Retinal pigment epithelial cell (primary cell): ENCODE measurements around the gene ZNF560.
"Not testable (repeated sequence)": the region's sequence is repeated elsewhere in the genome, so short reads cannot be mapped to it uniquely, and the experiment has no call there.

ENCODE experiments used
- DNase-seq: peaks from one replicate; pipeline ENCODE4 v3.0.0-alpha.2; 2010; ENCODE audit warnings: low read depth
- H3K4me3 ChIP-seq: 2 replicates; pipeline ENCODE4 v1.5.1; 2011; ENCODE audit warnings: mild to moderate bottlenecking, low read length, control low read depth, moderate library complexity
- TF ChIP-seq, protein P1 (sequence below): conservative IDR thresholded peaks from 2 replicates; pipeline ENCODE4 v1.5.1; 2011; ENCODE audit warnings: low read depth, low read length, control low read depth, inconsistent platforms

The ZNF560 gene

DNA sequence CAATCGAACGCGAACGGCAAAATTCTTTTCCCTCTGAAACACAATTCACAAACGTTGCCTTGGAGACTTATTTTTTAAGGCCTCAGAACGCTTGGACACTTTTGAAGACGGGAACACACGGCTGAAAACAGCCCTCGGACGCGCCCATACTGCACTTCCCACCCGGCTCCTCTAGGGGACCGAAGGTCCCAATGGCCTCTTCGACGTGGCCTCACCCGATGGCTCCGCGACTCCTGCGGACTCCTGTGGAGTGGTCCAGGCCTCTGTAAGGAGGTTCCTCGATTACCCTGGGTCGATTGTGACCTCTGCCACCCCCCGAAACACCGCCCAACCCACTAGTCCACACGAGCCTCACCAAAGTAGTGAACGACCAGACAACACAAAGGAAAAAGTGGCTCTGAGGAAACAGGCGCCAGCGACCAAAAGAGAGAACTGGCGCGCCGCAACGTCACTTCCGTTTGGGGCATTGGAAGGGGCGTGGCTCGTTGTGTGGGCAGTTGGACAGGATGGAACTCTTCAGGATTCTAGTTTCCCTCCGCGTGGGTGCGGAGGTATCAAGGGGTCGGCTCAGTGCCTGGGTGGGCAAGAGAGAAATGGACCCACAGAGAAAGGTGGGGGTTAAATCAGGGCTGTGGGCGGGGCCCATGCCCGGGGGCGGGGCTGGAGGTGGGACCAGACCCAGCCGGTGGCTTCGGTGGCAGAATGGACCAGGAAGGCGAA is at the start of gene ZNF560:
Gene ZNF560, minus strand, starts transcription at position 434 of the 720 bp plus-strand sequence. CDS start 23,303 bp downstream, outside the sequence.
- TF ChIP-seq, protein P1, sequence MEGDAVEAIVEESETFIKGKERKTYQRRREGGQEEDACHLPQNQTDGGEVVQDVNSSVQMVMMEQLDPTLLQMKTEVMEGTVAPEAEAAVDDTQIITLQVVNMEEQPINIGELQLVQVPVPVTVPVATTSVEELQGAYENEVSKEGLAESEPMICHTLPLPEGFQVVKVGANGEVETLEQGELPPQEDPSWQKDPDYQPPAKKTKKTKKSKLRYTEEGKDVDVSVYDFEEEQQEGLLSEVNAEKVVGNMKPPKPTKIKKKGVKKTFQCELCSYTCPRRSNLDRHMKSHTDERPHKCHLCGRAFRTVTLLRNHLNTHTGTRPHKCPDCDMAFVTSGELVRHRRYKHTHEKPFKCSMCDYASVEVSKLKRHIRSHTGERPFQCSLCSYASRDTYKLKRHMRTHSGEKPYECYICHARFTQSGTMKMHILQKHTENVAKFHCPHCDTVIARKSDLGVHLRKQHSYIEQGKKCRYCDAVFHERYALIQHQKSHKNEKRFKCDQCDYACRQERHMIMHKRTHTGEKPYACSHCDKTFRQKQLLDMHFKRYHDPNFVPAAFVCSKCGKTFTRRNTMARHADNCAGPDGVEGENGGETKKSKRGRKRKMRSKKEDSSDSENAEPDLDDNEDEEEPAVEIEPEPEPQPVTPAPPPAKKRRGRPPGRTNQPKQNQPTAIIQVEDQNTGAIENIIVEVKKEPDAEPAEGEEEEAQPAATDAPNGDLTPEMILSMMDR, result no peak
- no peak within 1 kb of the TSS for H3K4me3 ChIP-seq
- DNase-seq, result no peak

DNA sequence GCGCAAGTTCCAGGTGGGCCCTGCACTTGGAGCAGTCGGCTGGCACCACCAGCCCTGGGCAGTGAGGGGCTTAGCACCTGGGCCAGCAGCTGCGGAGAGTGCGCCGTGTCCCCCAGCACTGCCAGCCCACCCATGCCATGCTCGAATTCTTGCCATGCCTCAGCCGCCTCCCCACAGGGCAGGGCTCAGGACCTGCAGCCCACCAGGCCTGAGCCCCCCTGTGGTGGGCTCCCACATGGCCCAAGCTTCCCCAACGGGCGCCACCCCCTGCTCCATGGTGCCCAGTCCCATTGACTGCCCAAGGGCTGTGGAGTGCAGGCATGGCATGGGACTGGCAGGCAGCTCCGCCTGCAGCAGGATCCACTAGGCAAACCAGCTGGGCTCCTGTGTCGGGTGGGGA is 49.5 kb upstream of the ZNF560 start:
- TF ChIP-seq, protein P1, result no peak
- no peak for DNase-seq
- no peak overlapping the region for H3K4me3 ChIP-seq

DNA sequence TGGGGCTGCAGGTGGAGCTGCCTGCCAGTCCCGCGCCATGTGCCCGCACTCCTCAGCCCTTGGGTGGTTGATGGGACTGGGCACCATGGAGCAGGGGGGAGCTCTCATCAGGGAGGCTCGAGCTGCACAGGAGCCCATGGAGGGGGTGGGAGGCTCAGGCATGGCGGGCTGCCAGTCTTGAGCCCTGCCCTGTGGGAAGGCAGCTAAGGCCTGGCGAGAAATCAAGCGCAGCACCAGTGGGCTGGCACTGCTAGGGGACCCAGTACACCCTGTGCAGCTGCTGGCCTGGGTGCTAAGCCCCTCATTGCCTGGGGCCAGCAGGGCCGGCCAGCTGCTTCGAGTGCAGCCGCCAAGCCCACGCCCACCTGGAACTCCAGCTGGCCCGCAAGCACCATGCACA is 42.9 kb upstream of the ZNF560 start:
- H3K4me3 ChIP-seq, DNase-seq: not testable (repeated sequence)

DNA sequence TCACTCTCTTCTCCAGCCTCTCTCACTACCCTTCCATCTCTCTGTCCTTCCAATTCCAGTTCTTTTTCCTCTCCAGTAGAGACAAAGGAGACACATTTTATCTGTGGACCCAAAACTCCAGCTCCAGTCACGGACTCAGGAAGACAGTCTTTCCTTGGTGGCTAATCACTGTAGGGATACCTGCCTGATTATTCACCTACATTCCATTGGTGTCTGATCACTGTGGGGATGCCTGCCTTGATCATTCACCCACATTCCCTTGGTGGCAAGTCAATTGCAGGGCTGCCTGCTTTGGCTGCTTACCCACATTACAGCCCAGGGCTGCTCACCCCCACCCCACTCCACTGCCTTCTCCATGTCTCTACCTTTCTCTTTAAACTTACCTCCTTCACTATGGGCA is 41.5 kb upstream of the ZNF560 start:
- H3K4me3 ChIP-seq, DNase-seq: not testable (repeated sequence)

DNA sequence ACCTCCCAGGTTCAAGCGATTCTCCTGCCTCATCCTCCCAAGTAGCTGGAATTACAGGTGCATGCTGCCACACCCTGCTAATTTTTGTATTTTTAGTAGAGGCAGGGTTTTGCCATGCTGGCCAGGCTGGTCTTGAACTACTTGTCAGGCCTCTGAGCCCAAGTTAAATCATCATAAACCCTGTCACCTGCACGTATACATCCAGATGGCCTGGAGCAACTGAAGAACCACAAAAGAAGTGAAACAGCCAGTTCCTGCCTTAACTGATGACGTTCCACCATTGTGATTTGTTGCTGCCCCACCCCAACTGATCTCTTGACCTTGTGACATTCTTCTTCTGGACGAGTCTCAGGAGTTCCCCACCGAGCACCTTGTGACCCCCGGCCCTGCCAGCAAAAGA is 40.8 kb upstream of the ZNF560 start:
- not testable (repeated sequence) for H3K4me3 ChIP-seq, DNase-seq

DNA sequence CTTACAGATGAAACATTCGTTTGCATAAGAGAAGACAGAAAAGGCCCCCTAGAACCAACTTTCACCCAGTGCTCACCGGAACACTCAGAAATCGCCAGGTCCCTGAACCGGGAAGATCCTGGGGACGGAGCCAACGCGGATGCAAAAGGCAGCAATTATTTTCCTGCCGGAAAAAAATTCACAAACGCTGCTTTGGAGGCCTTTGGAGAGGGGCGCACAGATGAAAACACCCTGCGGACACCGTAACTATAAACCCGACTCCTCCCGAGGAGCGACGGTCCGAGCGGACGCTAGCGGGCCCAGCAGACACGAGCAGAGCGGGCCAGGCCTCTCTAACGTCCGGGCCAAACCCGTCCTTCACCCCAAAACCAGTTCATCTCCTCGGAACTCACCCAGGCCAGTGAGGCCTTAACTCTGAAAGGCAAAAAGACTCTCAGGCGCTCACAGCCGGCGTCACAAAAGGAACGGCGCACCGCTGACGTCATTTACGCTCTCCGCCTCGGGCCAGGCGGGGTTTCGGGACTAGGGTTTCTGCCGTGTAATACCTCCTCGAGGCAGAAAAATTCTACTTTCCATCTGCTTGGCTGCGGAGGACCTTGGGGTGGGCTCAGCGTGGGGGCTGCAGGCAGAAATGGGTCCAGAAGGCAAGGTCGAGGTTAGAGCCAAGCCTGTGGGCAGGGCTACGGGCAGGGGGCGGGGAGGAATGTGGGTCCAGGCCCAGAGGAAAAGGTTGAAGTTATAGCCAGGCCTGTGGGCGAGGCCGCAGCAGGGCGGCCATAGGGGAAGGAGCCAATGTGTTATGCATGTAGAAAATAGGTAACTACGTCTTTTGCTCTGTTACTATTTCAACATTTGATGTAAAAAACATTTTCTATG is 40.0 kb upstream of the ZNF560 start, which contains the start of gene ZNF426:
Gene ZNF426, minus strand, starts transcription at position 463 of the 876 bp plus-strand sequence. CDS start 2,413 bp downstream, outside the sequence.
- DNase-seq, result peak; percentile 63
- peak within 1 kb of the TSS; percentile 89 for H3K4me3 ChIP-seq
- TF ChIP-seq, protein P1, result no peak

DNA sequence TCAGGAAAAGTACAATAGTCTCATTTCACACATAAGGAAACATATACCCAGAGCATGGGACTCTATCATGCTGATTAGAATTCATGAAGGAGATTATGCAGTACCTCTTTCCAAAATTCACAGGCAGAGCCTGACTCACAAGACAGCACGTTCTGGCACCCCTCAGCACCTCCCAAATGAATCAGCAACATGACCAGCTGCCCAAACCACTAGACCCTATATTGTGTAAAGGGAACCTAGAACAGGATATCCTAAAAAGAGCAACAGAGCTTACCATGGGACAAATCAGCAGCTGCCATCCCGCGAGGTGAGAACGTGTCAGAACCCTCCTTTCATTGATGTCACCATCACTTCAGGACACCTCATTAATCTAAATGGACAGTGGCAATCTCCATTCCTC is 37.5 kb upstream of the ZNF560 start:
- DNase-seq, result no peak
- TF ChIP-seq, protein P1, result no peak
- H3K4me3 ChIP-seq, result no peak overlapping the region

DNA sequence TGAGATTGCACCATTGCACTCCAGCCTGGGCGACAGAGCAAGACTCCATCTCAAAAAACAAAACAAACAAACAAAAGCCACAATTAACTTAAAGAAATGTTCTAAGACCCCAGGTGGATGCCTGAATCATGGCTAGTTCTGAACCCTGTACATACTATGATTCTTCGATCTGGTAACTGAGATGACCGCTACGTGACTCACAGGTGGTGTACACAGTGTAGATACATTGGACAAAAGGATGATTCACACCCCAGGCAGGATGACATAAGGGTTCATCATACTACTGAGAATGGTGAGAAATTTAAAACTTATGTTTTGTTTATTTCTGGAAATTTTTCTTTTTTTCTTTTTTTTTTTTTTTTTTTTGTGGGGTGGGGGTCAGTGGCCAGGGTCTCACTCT is 33.5 kb upstream of the ZNF560 start:
- TF ChIP-seq, protein P1, result no peak
- H3K4me3 ChIP-seq, result no peak overlapping the region
- DNase-seq, result no peak
